ENCODE results near the gene CD164L2.
"Not testable (repeated sequence)": the region's sequence is repeated elsewhere in the genome, so short reads cannot be mapped to it uniquely, and the experiment has no call there.

Gene CD164L2

GRCh38 chr1:27384797-27385196 is 1.7 kb upstream of the CD164L2 start:
- not testable (repeated sequence) for DNase-seq (ENCODE audit: low spot score)

- no peak for DNase-seq (ENCODE audit: low spot score)
Measured at GRCh38 chr1:27383661-27384060, 528 bp upstream of the CD164L2 start.

- DNase-seq (ENCODE audit: low spot score), result no peak
Measured at GRCh38 chr1:27381969-27382762, 967 bp downstream of the CD164L2 start.

- DNase-seq (ENCODE audit: low spot score), result no peak
Measured at GRCh38 chr1:27380766-27381733, 2.1 kb downstream of the CD164L2 start.

- no peak for DNase-seq (ENCODE audit: low spot score)
Measured at GRCh38 chr1:27380224-27380623, 2.9 kb downstream of the CD164L2 start.

GRCh38 chr1:27379564-27380122 is 3.5 kb downstream of the CD164L2 start:
- DNase-seq (ENCODE audit: low spot score), result no peak

GRCh38 chr1:27377760-27378495 is 5.2 kb downstream of the CD164L2 start:
- no peak for DNase-seq (ENCODE audit: low spot score)

- DNase-seq (ENCODE audit: low spot score), result no peak
Measured at GRCh38 chr1:27374362-27375086, 8.6 kb downstream of the CD164L2 start, which contains the start of gene FCN3. Gene FCN3 (minus strand): TSS chr1:27374824. CDS start chr1:27374818, 6 bp downstream.

GRCh38 chr1:27372808-27373690 is 10.1 kb downstream of the CD164L2 start:
- DNase-seq (ENCODE audit: low spot score), result no peak

- no peak for DNase-seq (ENCODE audit: low spot score)
Measured at GRCh38 chr1:27372022-27372807, 10.9 kb downstream of the CD164L2 start.

GRCh38 chr1:27368869-27369582 is 14.1 kb downstream of the CD164L2 start:
- DNase-seq (ENCODE audit: low spot score), result peak; percentile 57

GRCh38 chr1:27367160-27367650 is 15.9 kb downstream of the CD164L2 start:
- DNase-seq (ENCODE audit: low spot score), result no peak

GRCh38 chr1:27366411-27367159 is 16.5 kb downstream of the CD164L2 start, which contains the start of gene MAP3K6:
Gene MAP3K6 (minus strand): TSS chr1:27366961. CDS start chr1:27366597, 364 bp downstream.
- peak; percentile 52 for DNase-seq (ENCODE audit: low spot score)

- no peak for DNase-seq (ENCODE audit: low spot score)
Measured at GRCh38 chr1:27366113-27366410, 17.1 kb downstream of the CD164L2 start.

GRCh38 chr1:27365372-27366112 is 17.6 kb downstream of the CD164L2 start:
- peak; percentile 78 for DNase-seq (ENCODE audit: low spot score)

- no peak for DNase-seq (ENCODE audit: low spot score)
Measured at GRCh38 chr1:27364696-27365371, 18.3 kb downstream of the CD164L2 start.

Measured in hematopoietic multipotent progenitor cell treated with erythropoietin and hydrocortisone succinate and interleukin-3 and kit ligand, for 15 days (in vitro differentiated cells).